HepG2 (cell line): ENCODE measurements around the gene TMEM9B. TPM values are rescaled to one million over a fixed set of nuclear protein-coding genes. Genes with fewer than 3 reads are reported as not detected.

Experiments used
- CBX5 ChIP-seq: sonication (generic); formaldehyde crosslinking; IDR thresholded peaks from 2 replicates; pipeline ENCODE4 v1.4.0; 2020; ENCODE audit warnings: missing genetic modification reagents, borderline replicate concordance
- CHCHD3 ChIP-seq: sonication (generic); formaldehyde crosslinking; IDR thresholded peaks from 2 replicates; pipeline ENCODE4 v1.8.0; 2022; ENCODE audit warnings: mild to moderate bottlenecking, missing genetic modification reagents, moderate library complexity
- JUN ChIP-seq: sonication (generic); formaldehyde crosslinking; IDR thresholded peaks from 2 replicates; pipeline ENCODE4 v1.4.0; 2020; ENCODE audit warnings: mild to moderate bottlenecking, missing genetic modification reagents
- KDM5B ChIP-seq: sonication (generic); formaldehyde crosslinking; IDR thresholded peaks from 2 replicates; pipeline ENCODE4 v1.4.0; 2020; ENCODE audit warnings: missing genetic modification reagents, mild to moderate bottlenecking, borderline replicate concordance
- MAZ ChIP-seq, 2 experiments: sonication (generic) in 1 of 2; formaldehyde crosslinking in 1 of 2; IDR thresholded peaks; 2 replicates each; pipeline versions ENCODE4 v1.5.0 to v1.6.1; 2012 to 2020; ENCODE audit warnings: low read depth in 2 of 2, mild to moderate bottlenecking in 2 of 2, borderline replicate concordance in 1 of 2, improper control_type of control experiment in 1 of 2, low read length in 1 of 2, missing genetic modification reagents in 1 of 2, moderate library complexity in 1 of 2
- MED8 ChIP-seq: sonication (generic); formaldehyde crosslinking; IDR thresholded peaks from 2 replicates; pipeline ENCODE4 v1.8.1; 2023; ENCODE audit warnings: mild to moderate bottlenecking, missing genetic modification reagents; ENCODE audit not compliant: insufficient replicate concordance
- NAIF1 ChIP-seq: sonication (generic); formaldehyde crosslinking; IDR thresholded peaks from 2 replicates; pipeline ENCODE4 v1.5.0; 2020; ENCODE audit warnings: mild to moderate bottlenecking, missing genetic modification reagents, borderline replicate concordance
- NFKBIZ ChIP-seq: IDR thresholded peaks from 2 replicates; pipeline ENCODE4 v1.6.1; 2018; ENCODE audit warnings: missing genetic modification reagents, missing compliant biosample characterization
- NKX3-1 ChIP-seq: sonication (generic); formaldehyde crosslinking; IDR thresholded peaks from 2 replicates; pipeline ENCODE4 v1.5.0; 2020; ENCODE audit warnings: missing genetic modification reagents
- NR1H2 ChIP-seq: sonication (generic); formaldehyde crosslinking; IDR thresholded peaks from 2 replicates; pipeline ENCODE4 v1.8.1; 2022; ENCODE audit warnings: low read depth, missing genetic modification reagents, borderline replicate concordance
- PLRG1 ChIP-seq: fragments of 450-650 bp; conservative IDR thresholded peaks from 2 replicates; pipeline ENCODE4 v1.6.1; 2016
- POGZ ChIP-seq: sonication (generic); formaldehyde crosslinking; IDR thresholded peaks from 2 replicates; pipeline ENCODE4 v1.4.0; 2020; ENCODE audit warnings: mild to moderate bottlenecking, missing genetic modification reagents
- RFX3 ChIP-seq: IDR thresholded peaks from 2 replicates; pipeline ENCODE4 v1.6.1; 2016; ENCODE audit warnings: missing biosample characterization, missing genetic modification reagents
- ZBTB42 ChIP-seq: sonication (generic); formaldehyde crosslinking; IDR thresholded peaks from 2 replicates; pipeline ENCODE4 v1.5.0; 2020; ENCODE audit warnings: mild to moderate bottlenecking, missing genetic modification reagents
- ZNF296 ChIP-seq: sonication (generic); formaldehyde crosslinking; conservative IDR thresholded peaks from 2 replicates; pipeline ENCODE4 v1.5.0; 2020; ENCODE audit warnings: mild to moderate bottlenecking, missing genetic modification reagents
- ZNF589 ChIP-seq: sonication (generic); formaldehyde crosslinking; conservative IDR thresholded peaks from 2 replicates; pipeline ENCODE4 v1.8.0; 2022; ENCODE audit warnings: mild to moderate bottlenecking, moderate library complexity, missing genetic modification reagents
- ZNF749 ChIP-seq: sonication (generic); formaldehyde crosslinking; IDR thresholded peaks from 2 replicates; pipeline ENCODE4 v1.8.0; 2022; ENCODE audit warnings: mild to moderate bottlenecking, missing genetic modification reagents, moderate library complexity, borderline replicate concordance
- ZNF788 ChIP-seq: sonication (generic); formaldehyde crosslinking; IDR thresholded peaks from 2 replicates; pipeline ENCODE4 v1.5.0; 2020; ENCODE audit warnings: mild to moderate bottlenecking, missing genetic modification reagents, borderline replicate concordance
- ZNF790 ChIP-seq: sonication (generic); formaldehyde crosslinking; IDR thresholded peaks from 2 replicates; pipeline ENCODE4 v1.8.0; 2022; ENCODE audit warnings: missing genetic modification reagents, mild to moderate bottlenecking, borderline replicate concordance
- ZSCAN9 ChIP-seq: IDR thresholded peaks from 2 replicates; pipeline ENCODE4 v1.6.1; 2016; ENCODE audit warnings: borderline replicate concordance
- polyA plus RNA-seq, 8 experiments: library from polyadenylated mRNA; depleted of rRNA in 3 of 8; stranded (reverse) in 7 of 8; unstranded in 1 of 8; fragments of >200 nt; fragmentation: Illumina TruSeq in 4 of 8; extraction: Trizol in 4 of 8; gene quantifications; 2 replicates each; pipeline versions ENCODE4 v1.2.1 to v1.2.3, GENCODE V29; 2011 to 2016; ENCODE audit warnings: low read depth in 4 of 8, missing spikeins in 1 of 8, mixed read lengths in 1 of 8; ENCODE audit not compliant: insufficient read depth in 1 of 8
- total RNA-seq, 5 experiments: library from RNA; depleted of rRNA; stranded (reverse); fragments of >200 nt; fragmentation: Illumina TruSeq; extraction: Trizol; gene quantifications; 2 replicates each; pipeline ENCODE4 v1.2.3, GENCODE V29; 2016; ENCODE audit warnings: low read depth in 1 of 5
- TF ChIP-seq, protein P1 (sequence below): sonication (generic); formaldehyde crosslinking; IDR thresholded peaks from 2 replicates; pipeline ENCODE4 v1.4.0; 2020; ENCODE audit warnings: missing genetic modification reagents
- TF ChIP-seq, protein P2 (sequence below): sonication (generic); formaldehyde crosslinking; IDR thresholded peaks from 2 replicates; pipeline ENCODE4 v1.4.0; 2020; ENCODE audit warnings: mild to moderate bottlenecking, missing genetic modification reagents
- TF ChIP-seq, protein P3 (sequence below): IDR thresholded peaks from 2 replicates; pipeline ENCODE4 v1.6.1; 2018; ENCODE audit warnings: missing genetic modification reagents

Gene TMEM9B
- total and polyA plus RNA-seq, 2 of the 13 experiments (the other 11 are each of a cell fraction or from before 2014, with no cell fraction given) = 12.4 to 20.8 TPM

DNA sequence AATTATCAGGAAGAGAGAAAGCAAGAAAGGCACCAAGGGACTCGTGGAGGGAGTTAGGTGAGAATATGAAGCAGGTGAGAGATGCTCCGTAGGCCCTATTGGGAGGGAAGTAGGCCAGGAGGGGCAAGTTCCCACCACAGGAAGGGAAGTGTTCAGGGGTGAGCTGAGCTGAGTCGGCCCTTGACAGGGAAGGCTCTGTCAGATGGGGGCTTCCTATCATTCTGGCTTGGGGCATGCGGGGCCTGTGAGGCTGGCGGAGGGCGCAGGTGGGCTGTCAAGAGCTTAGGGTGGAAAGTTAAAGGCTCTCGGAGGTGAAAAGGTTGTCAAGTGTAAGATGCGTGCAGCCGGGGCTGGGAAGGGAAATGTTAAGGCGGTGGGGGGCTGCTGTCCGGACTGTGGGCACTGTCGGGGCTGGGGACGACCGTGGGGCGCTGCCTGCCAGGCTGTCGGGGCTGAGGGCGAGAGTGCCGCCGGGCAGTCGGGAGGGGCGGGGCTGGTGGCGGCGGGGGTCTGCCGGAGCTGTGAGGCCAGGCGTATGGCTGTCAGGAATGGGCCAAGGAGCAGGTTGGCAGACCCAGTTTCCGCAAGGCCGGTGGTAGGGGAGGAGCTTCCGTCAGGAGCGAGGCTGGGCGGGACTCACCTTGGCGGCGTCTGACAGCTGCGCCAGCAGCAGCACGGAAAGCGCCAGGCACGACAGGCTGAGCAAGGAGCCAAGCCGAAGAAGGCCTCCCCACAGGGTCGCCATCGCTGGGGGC, 496 bp downstream of the TMEM9B start (continued):
- TF ChIP-seq, protein P1, sequence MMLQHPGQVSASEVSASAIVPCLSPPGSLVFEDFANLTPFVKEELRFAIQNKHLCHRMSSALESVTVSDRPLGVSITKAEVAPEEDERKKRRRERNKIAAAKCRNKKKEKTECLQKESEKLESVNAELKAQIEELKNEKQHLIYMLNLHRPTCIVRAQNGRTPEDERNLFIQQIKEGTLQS (CRISPR knock-in tag) = 0 out of 2 replicates have a peak, but pooled peaks have one; percentile 2
- TF ChIP-seq CBX5 (no peak), ZBTB42 (CRISPR knock-in tag) (no peak), ZNF296 (CRISPR knock-in tag) (no peak), NR1H2 (no peak), NFKBIZ (no peak), KDM5B (CRISPR knock-in tag) (no peak), RFX3 (CRISPR knock-in tag) (no peak), PLRG1 (no peak), JUN (CRISPR knock-in tag) (no peak), ZNF749 (CRISPR knock-in tag) (peak; percentile 29; the same call in 1 of the 2 replicates), NAIF1 (CRISPR knock-in tag) (0 out of 2 replicates have a peak, but pooled peaks have one; percentile 45), ZNF788 (no peak; the same call in 1 of the 2 replicates), MED8 (CRISPR knock-in tag) (no peak), POGZ (no peak), ZNF790 (CRISPR knock-in tag) (no peak), CHCHD3 (no peak), MAZ (IDR thresholded peaks at IDR 0.05; ENCODE audit: borderline replicate concordance, low read depth, low read length) (no peak), MAZ (CRISPR knock-in tag; IDR thresholded peaks at IDR 0.05; ENCODE audit: low read depth) (no peak), ZNF589 (CRISPR knock-in tag) (no peak), ZSCAN9 (CRISPR knock-in tag) (no peak), NKX3-1 (CRISPR knock-in tag) (no peak)
- TF ChIP-seq, protein P2, sequence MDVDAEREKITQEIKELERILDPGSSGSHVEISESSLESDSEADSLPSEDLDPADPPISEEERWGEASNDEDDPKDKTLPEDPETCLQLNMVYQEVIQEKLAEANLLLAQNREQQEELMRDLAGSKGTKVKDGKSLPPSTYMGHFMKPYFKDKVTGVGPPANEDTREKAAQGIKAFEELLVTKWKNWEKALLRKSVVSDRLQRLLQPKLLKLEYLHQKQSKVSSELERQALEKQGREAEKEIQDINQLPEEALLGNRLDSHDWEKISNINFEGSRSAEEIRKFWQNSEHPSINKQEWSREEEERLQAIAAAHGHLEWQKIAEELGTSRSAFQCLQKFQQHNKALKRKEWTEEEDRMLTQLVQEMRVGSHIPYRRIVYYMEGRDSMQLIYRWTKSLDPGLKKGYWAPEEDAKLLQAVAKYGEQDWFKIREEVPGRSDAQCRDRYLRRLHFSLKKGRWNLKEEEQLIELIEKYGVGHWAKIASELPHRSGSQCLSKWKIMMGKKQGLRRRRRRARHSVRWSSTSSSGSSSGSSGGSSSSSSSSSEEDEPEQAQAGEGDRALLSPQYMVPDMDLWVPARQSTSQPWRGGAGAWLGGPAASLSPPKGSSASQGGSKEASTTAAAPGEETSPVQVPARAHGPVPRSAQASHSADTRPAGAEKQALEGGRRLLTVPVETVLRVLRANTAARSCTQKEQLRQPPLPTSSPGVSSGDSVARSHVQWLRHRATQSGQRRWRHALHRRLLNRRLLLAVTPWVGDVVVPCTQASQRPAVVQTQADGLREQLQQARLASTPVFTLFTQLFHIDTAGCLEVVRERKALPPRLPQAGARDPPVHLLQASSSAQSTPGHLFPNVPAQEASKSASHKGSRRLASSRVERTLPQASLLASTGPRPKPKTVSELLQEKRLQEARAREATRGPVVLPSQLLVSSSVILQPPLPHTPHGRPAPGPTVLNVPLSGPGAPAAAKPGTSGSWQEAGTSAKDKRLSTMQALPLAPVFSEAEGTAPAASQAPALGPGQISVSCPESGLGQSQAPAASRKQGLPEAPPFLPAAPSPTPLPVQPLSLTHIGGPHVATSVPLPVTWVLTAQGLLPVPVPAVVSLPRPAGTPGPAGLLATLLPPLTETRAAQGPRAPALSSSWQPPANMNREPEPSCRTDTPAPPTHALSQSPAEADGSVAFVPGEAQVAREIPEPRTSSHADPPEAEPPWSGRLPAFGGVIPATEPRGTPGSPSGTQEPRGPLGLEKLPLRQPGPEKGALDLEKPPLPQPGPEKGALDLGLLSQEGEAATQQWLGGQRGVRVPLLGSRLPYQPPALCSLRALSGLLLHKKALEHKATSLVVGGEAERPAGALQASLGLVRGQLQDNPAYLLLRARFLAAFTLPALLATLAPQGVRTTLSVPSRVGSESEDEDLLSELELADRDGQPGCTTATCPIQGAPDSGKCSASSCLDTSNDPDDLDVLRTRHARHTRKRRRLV (CRISPR knock-in tag) = 0 out of 2 replicates have a peak, but pooled peaks have one; percentile 27
- TF ChIP-seq, protein P3, sequence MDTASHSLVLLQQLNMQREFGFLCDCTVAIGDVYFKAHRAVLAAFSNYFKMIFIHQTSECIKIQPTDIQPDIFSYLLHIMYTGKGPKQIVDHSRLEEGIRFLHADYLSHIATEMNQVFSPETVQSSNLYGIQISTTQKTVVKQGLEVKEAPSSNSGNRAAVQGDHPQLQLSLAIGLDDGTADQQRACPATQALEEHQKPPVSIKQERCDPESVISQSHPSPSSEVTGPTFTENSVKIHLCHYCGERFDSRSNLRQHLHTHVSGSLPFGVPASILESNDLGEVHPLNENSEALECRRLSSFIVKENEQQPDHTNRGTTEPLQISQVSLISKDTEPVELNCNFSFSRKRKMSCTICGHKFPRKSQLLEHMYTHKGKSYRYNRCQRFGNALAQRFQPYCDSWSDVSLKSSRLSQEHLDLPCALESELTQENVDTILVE = no peak
